Neuronal stem cell (in vitro differentiated cells): ENCODE data around the gene SLC10A7.

ENCODE experiments used
- DNase-seq: peaks from one replicate; pipeline ENCODE4 v3.0.0-alpha.2; 2013; ENCODE audit warnings: low spot score
- H2AFZ ChIP-seq: one replicate; pipeline ENCODE4 v1.6.1; 2013; ENCODE audit warnings: mild to moderate bottlenecking, low read length, inconsistent platforms
- H2AK5ac ChIP-seq: 2 replicates; pipeline ENCODE4 v1.6.1; 2013; ENCODE audit warnings: low read depth, mild to moderate bottlenecking, inconsistent platforms, low read length, moderate library complexity, mixed read lengths
- H2BK120ac ChIP-seq: 2 replicates; pipeline ENCODE4 v1.6.1; 2013; ENCODE audit warnings: low read depth, mild to moderate bottlenecking, inconsistent platforms, low read length, moderate library complexity, mixed read lengths
- H2BK12ac ChIP-seq: one replicate; pipeline ENCODE4 v1.6.1; 2013; ENCODE audit warnings: low read length, inconsistent platforms
- H2BK15ac ChIP-seq: 2 replicates; pipeline ENCODE4 v1.6.1; 2013; ENCODE audit warnings: mild to moderate bottlenecking, low read length, inconsistent platforms, mixed read lengths
- H2BK5ac ChIP-seq: one replicate; pipeline ENCODE4 v1.6.1; 2013; ENCODE audit warnings: inconsistent platforms, mild to moderate bottlenecking, low read length, moderate library complexity
- H3K14ac ChIP-seq: one replicate; pipeline ENCODE4 v1.6.1; 2013; ENCODE audit warnings: low read length, inconsistent platforms
- H3K18ac ChIP-seq: 2 replicates; pipeline ENCODE4 v1.6.1; 2013; ENCODE audit warnings: low read length, inconsistent platforms
- H3K23ac ChIP-seq: 2 replicates; pipeline ENCODE4 v1.6.1; 2013; ENCODE audit warnings: low read depth, mild to moderate bottlenecking, mixed read lengths, low read length, inconsistent platforms; ENCODE audit not compliant: poor library complexity
- H3K27ac ChIP-seq: replicated peaks from 3 replicates; pipeline ENCODE4 v1.5.1; 2013; ENCODE audit warnings: low read length, inconsistent platforms
- H3K27me3 ChIP-seq, 3 experiments: 2 replicates each; pipeline ENCODE4 v1.6.1; 2013; ENCODE audit warnings: low read length in 3 of 3, mild to moderate bottlenecking in 2 of 3, inconsistent platforms in 1 of 3, low read depth in 1 of 3, mixed read lengths in 1 of 3, moderate library complexity in 1 of 3; ENCODE audit not compliant: control insufficient read depth in 3 of 3, insufficient read depth in 3 of 3
- H3K36me3 ChIP-seq, 2 donors: replicated peaks in 1 of 2; 2 replicates each; pipeline ENCODE4 v1.6.1; 2013; ENCODE audit warnings: low read length in 2 of 2; ENCODE audit not compliant: control insufficient read depth in 2 of 2, insufficient read depth in 2 of 2
- H3K4ac ChIP-seq: 2 replicates; pipeline ENCODE4 v1.6.1; 2013; ENCODE audit warnings: inconsistent platforms, mild to moderate bottlenecking, low read length, moderate library complexity
- H3K4me1 ChIP-seq, 2 donors: 1 replicate in 1 of 2; 2 replicates in 1 of 2; pipeline ENCODE4 v1.6.1; 2013; ENCODE audit warnings: low read length in 2 of 2, low read depth in 1 of 2; ENCODE audit not compliant: control insufficient read depth in 2 of 2, insufficient read depth in 1 of 2
- H3K4me2 ChIP-seq: one replicate; pipeline ENCODE4 v1.6.1; 2013; ENCODE audit warnings: mild to moderate bottlenecking, low read length, inconsistent platforms; ENCODE audit not compliant: insufficient read depth, poor library complexity, severe bottlenecking
- H3K4me3 ChIP-seq, 2 donors: 2 replicates each; pipeline ENCODE4 v1.5.1; 2013; ENCODE audit warnings: low read length in 2 of 2, mild to moderate bottlenecking in 2 of 2, inconsistent platforms in 1 of 2, moderate library complexity in 1 of 2
- H3K79me1 ChIP-seq: one replicate; pipeline ENCODE4 v1.6.1; 2013; ENCODE audit warnings: low read depth, mild to moderate bottlenecking, inconsistent platforms, low read length, moderate library complexity
- H3K9ac ChIP-seq: one replicate; pipeline ENCODE4 v1.6.1; 2013; ENCODE audit warnings: mild to moderate bottlenecking, low read depth, low read length, inconsistent platforms; ENCODE audit not compliant: poor library complexity
- H3K9me3 ChIP-seq, 2 donors: replicated peaks in 1 of 2; 2 replicates each; pipeline versions ENCODE3 to v1.6.1; 2013; ENCODE audit warnings: low read length in 2 of 2, mild to moderate bottlenecking in 2 of 2, inconsistent platforms in 1 of 2, low read depth in 1 of 2, mixed read lengths in 1 of 2, moderate library complexity in 1 of 2; ENCODE audit not compliant: control insufficient read depth in 2 of 2, insufficient read depth in 1 of 2
- H4K8ac ChIP-seq: one replicate; pipeline ENCODE4 v1.6.1; 2013; ENCODE audit warnings: low read depth, mild to moderate bottlenecking, inconsistent platforms, low read length, moderate library complexity
- H4K91ac ChIP-seq: one replicate; pipeline ENCODE4 v1.6.1; 2013; ENCODE audit warnings: low read length, low read depth, mild to moderate bottlenecking, inconsistent platforms; ENCODE audit not compliant: poor library complexity
- WGBS, 2 donors: extraction: QIAGEN DNeasy Blood & Tissue Kit; methylation state at CpG; one replicate each; pipeline ENCODE4 v1.1.7; 2013; ENCODE audit warnings: missing lambda C conversion rate in 2 of 2, mixed read lengths in 1 of 2; ENCODE audit not compliant: insufficient read length in 2 of 2, insufficient replicate concordance in 1 of 2; ENCODE audit errors: extremely low coverage in 2 of 2; 5-methylcytosine and 5-hydroxymethylcytosine counted together

Gene SLC10A7

GRCh38 chr4:146514651-146515357 lies 6.9 kb downstream of the SLC10A7 start:
- H3K27me3 ChIP-seq = no peaks in the 10 kb centered on the region
- no peak overlapping the region for H2AFZ ChIP-seq
- H3K4me2 ChIP-seq = no peak overlapping the region
- H3K27ac ChIP-seq = no peak overlapping the region
- no peaks in the 10 kb centered on the region for H3K36me3 ChIP-seq
- H3K4me3 ChIP-seq = no peak overlapping the region
- no peak overlapping the region for H4K8ac ChIP-seq
- no peak overlapping the region for H3K23ac ChIP-seq
- H3K4me1 ChIP-seq = no peaks in the 10 kb centered on the region
- no peak overlapping the region for H2BK5ac ChIP-seq
- no peak overlapping the region for H4K91ac ChIP-seq
- H3K18ac ChIP-seq = no peak overlapping the region
- H2AK5ac ChIP-seq = no peak overlapping the region
- WGBS, 2 donors = no CpG with 5 or more reads among the region's 7 CpGs
- H2BK15ac ChIP-seq = no peak overlapping the region
- no peaks in the 10 kb centered on the region for H3K79me1 ChIP-seq
- H2BK120ac ChIP-seq = no peak overlapping the region
- no peak overlapping the region for H2BK12ac ChIP-seq
- H3K9me3 ChIP-seq = no peaks in the 10 kb centered on the region
- no peak overlapping the region for H3K4ac ChIP-seq
- no peak overlapping the region for H3K14ac ChIP-seq
- H3K9ac ChIP-seq = no peak overlapping the region
- no peak for DNase-seq

GRCh38 chr4:146513548-146513947 lies 8.2 kb downstream of the SLC10A7 start:
- H2BK5ac ChIP-seq = no peak overlapping the region
- H3K36me3 ChIP-seq = no peaks in the 10 kb centered on the region
- no peak overlapping the region for H2BK15ac ChIP-seq
- H3K14ac ChIP-seq = no peak overlapping the region
- no CpG with 5 or more reads among the region's 1 CpG for WGBS, 2 donors
- H3K18ac ChIP-seq = no peak overlapping the region
- no peak overlapping the region for H3K4ac ChIP-seq
- H3K79me1 ChIP-seq = no peaks in the 10 kb centered on the region
- H2AFZ ChIP-seq = no peak overlapping the region
- no peaks in the 10 kb centered on the region for H3K4me1 ChIP-seq
- H3K4me3 ChIP-seq = no peak overlapping the region
- H3K27ac ChIP-seq = no peak overlapping the region
- H2BK120ac ChIP-seq = no peak overlapping the region
- H3K9ac ChIP-seq = no peak overlapping the region
- no peaks in the 10 kb centered on the region for H3K9me3 ChIP-seq
- no peak overlapping the region for H3K23ac ChIP-seq
- no peak overlapping the region for H3K4me2 ChIP-seq
- H4K91ac ChIP-seq = no peak overlapping the region
- no peak for DNase-seq
- H4K8ac ChIP-seq = no peak overlapping the region
- no peak overlapping the region for H2BK12ac ChIP-seq
- H2AK5ac ChIP-seq = no peak overlapping the region
- no peaks in the 10 kb centered on the region for H3K27me3 ChIP-seq

DNA sequence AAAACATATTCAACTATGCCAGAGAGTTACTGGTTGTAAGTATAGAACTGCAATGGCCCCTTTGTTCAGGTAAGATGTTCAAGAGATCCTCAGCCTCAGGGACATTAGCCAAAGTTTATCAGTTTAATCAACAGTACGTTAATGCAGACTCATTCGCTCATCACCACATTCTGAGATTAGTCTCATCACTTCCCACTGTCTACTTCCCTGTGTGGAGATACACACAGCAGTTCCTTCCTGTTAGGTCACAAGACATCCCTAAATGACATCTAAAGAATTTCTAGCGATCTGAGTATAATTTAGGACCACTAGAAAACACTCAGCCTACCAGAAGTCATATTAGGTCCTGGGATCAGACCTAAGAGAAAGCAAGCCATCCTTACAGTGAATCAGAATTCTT lies 10.4 kb downstream of the SLC10A7 start:
- Histone ChIP-seq H3K14ac (no peak overlapping the region), H3K23ac (no peak overlapping the region), H3K9ac (no peak overlapping the region), H2BK12ac (no peak overlapping the region), H3K27ac (no peak overlapping the region), H4K91ac (no peak overlapping the region), H4K8ac (no peak overlapping the region), H3K18ac (no peak overlapping the region), H3K36me3 (no peaks in the 10 kb centered on the region), H3K27me3 (no peaks in the 10 kb centered on the region), H2AK5ac (no peak overlapping the region), H3K9me3 (no peaks in the 10 kb centered on the region), H3K79me1 (no peaks in the 10 kb centered on the region), H3K4me3 (no peak overlapping the region), H2BK120ac (no peak overlapping the region), H2AFZ (no peak overlapping the region), H3K4me1 (no peaks in the 10 kb centered on the region), H3K4me2 (no peak overlapping the region), H3K4ac (no peak overlapping the region), H2BK15ac (no peak overlapping the region), H2BK5ac (no peak overlapping the region)
- DNase-seq = no peak
- no CpG with 5 or more reads among the region's 3 CpGs for WGBS, 2 donors

DNA sequence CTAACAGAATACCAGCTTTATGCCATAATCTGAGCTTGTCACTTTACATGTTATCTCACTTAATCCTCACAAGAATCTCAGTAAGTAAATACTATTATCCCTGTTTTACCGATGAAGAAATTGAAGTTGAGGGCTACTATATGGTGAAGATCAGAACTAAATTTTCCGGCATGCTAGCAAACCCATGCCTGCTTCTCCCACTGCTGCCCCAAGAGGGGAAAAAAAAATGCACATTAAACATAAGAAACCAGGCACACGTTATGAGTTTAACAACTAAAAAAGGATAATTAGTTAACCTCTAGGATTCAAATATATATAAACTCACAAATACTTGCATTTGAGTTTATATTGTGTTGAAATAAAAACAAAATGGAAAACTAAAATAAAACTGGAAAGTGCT lies 10.8 kb downstream of the SLC10A7 start:
- no peak overlapping the region for H2BK120ac ChIP-seq
- H3K27me3 ChIP-seq = no peaks in the 10 kb centered on the region
- no peak overlapping the region for H2BK5ac ChIP-seq
- no peak overlapping the region for H2BK12ac ChIP-seq
- H3K9me3 ChIP-seq = no peaks in the 10 kb centered on the region
- no peak overlapping the region for H3K4me3 ChIP-seq
- WGBS, 2 donors = no CpG with 5 or more reads among the region's 3 CpGs
- H3K14ac ChIP-seq = no peak overlapping the region
- no peaks in the 10 kb centered on the region for H3K79me1 ChIP-seq
- no peak overlapping the region for H3K9ac ChIP-seq
- H3K4me1 ChIP-seq = no peaks in the 10 kb centered on the region
- no peak overlapping the region for H3K27ac ChIP-seq
- no peak overlapping the region for H4K91ac ChIP-seq
- no peak overlapping the region for H2BK15ac ChIP-seq
- no peak overlapping the region for H3K4ac ChIP-seq
- DNase-seq = no peak
- H3K18ac ChIP-seq = no peak overlapping the region
- no peak overlapping the region for H4K8ac ChIP-seq
- H3K36me3 ChIP-seq = no peaks in the 10 kb centered on the region
- H3K23ac ChIP-seq = no peak overlapping the region
- no peak overlapping the region for H2AFZ ChIP-seq
- H3K4me2 ChIP-seq = no peak overlapping the region
- H2AK5ac ChIP-seq = no peak overlapping the region
